Suprapubic skin (tissue), 4 donors: ENCODE data around the gene S100A10. TPM values are rescaled to one million over a fixed set of nuclear protein-coding genes. Genes with fewer than 3 reads are reported as not detected.

ENCODE experiments used
- DNase-seq, 2 donors: peaks; one replicate each; pipeline ENCODE4 v3.0.0-alpha.2; 2019; ENCODE audit warnings: low spot score in 2 of 2
- H3K27ac ChIP-seq: fragments of 200-600 bp; sonication (generic); one replicate; pipeline ENCODE4 v1.5.1; 2019
- H3K27me3 ChIP-seq: fragments of 200-600 bp; sonication (generic); one replicate; pipeline ENCODE4 v1.5.1; 2019
- H3K36me3 ChIP-seq: fragments of 200-600 bp; sonication (generic); one replicate; pipeline ENCODE4 v1.5.1; 2019
- H3K4me1 ChIP-seq: fragments of 200-600 bp; sonication (generic); one replicate; pipeline ENCODE4 v1.5.1; 2019
- H3K4me3 ChIP-seq: fragments of 200-600 bp; sonication (generic); one replicate; pipeline ENCODE4 v1.5.1; 2019; ENCODE audit warnings: mild to moderate bottlenecking
- H3K9me3 ChIP-seq: fragments of 200-600 bp; sonication (generic); one replicate; pipeline ENCODE4 v1.5.1; 2019
- CTCF ChIP-seq, 2 donors: fragments of 200-600 bp in 1 of 2; fragments of 450-650 bp in 1 of 2; sonication (generic) in 1 of 2; IDR thresholded peaks; one replicate each; pipeline ENCODE4 v1.5.1; 2016 to 2019; ENCODE audit warnings: antibody characterized with exemption in 2 of 2, mild to moderate bottlenecking in 1 of 2, moderate library complexity in 1 of 2
- EP300 ChIP-seq: sonication (generic); formaldehyde crosslinking; IDR thresholded peaks from one replicate; pipeline ENCODE4 v1.6.1; 2017; ENCODE audit warnings: antibody characterized with exemption
- POLR2A ChIP-seq, 2 donors: fragments of 450-650 bp; IDR thresholded peaks; one replicate each; pipeline ENCODE4 v1.6.1; 2017; ENCODE audit warnings: antibody characterized with exemption in 2 of 2, mild to moderate bottlenecking in 2 of 2, moderate library complexity in 2 of 2
- POLR2AphosphoS5 ChIP-seq, 3 donors: sonication (generic); formaldehyde crosslinking; IDR thresholded peaks; one replicate each; pipeline ENCODE4 v1.6.1; 2017; ENCODE audit warnings: antibody characterized with exemption in 3 of 3
- WGBS: methylation state at CpG from one replicate; pipeline ENCODE4 v1.1.5; 2018; 5-methylcytosine and 5-hydroxymethylcytosine counted together
- total RNA-seq, 4 donors: library from RNA; depleted of rRNA; stranded (reverse); fragments of >200 nt; gene quantifications; one replicate each; pipeline ENCODE4 v1.1.0, GENCODE V29; 2016

Gene S100A10
- total RNA-seq, 4 donors from 2014 or later: 109 to 247 (median 171) TPM

GRCh38 chr1:152036267-152037216, 42.9 kb upstream of the S100A10 start, which contains the start of gene S100A11:
TSS of gene S100A11 (minus strand) at chr1:152037004. CDS start at chr1:152036915, 89 bp downstream.
- no peaks in the 10 kb centered on the region for H3K27me3 ChIP-seq
- H3K4me3 ChIP-seq: peak within 1 kb of the TSS; percentile 76
- DNase-seq: peak; percentile 95 to 97
- H3K27ac ChIP-seq: peak within 1 kb of the TSS; percentile 96
- no peaks in the 10 kb centered on the region for H3K9me3 ChIP-seq
- under 1% methylated on average over 51 of the region's 53 CpGs for WGBS
- peaks cover 44% of the 10 kb centered on the region for H3K4me1 ChIP-seq
- H3K36me3 ChIP-seq: peaks cover 25% of the 10 kb centered on the region
- TF ChIP-seq EP300 (no peak), POLR2A (IDR thresholded peaks at IDR 0.05) (peak; percentile 94 to 95), POLR2AphosphoS5 (IDR thresholded peaks at IDR 0.05) (peak; percentile 60 to 88 (median 73)), CTCF (IDR thresholded peaks at IDR 0.05) (no peak)

GRCh38 chr1:152035539-152036266, 42.0 kb upstream of the S100A10 start:
- H3K27me3 ChIP-seq: no peaks in the 10 kb centered on the region
- H3K9me3 ChIP-seq: no peaks in the 10 kb centered on the region
- WGBS: 2% methylated on average over 17 of the region's 17 CpGs
- H3K27ac ChIP-seq: peak overlapping the region; percentile 96
- no peak for TF ChIP-seq POLR2AphosphoS5 (IDR thresholded peaks at IDR 0.05)
- TF ChIP-seq CTCF (IDR thresholded peaks at IDR 0.05): no peak
- TF ChIP-seq POLR2A (IDR thresholded peaks at IDR 0.05): no peak
- TF ChIP-seq EP300: no peak
- H3K36me3 ChIP-seq: peaks cover 33% of the 10 kb centered on the region
- DNase-seq: no peak
- peaks cover 44% of the 10 kb centered on the region for H3K4me1 ChIP-seq
- H3K4me3 ChIP-seq: peak overlapping the region; percentile 76

- peak in 1 of 2 donors; percentile 78 for DNase-seq
- Histone ChIP-seq H3K36me3 (peaks cover 36% of the 10 kb centered on the region), H3K27ac (peak overlapping the region; percentile 96), H3K4me1 (peaks cover 44% of the 10 kb centered on the region), H3K4me3 (peak overlapping the region; percentile 76), H3K27me3 (no peaks in the 10 kb centered on the region), H3K9me3 (no peaks in the 10 kb centered on the region)
- TF ChIP-seq EP300: no peak
- peak; percentile 74 to 76 for TF ChIP-seq CTCF (IDR thresholded peaks at IDR 0.05)
- TF ChIP-seq POLR2A (IDR thresholded peaks at IDR 0.05): peak in 1 of 2 donors; percentile 23
- peak in 1 of 3 donors; percentile 6 for TF ChIP-seq POLR2AphosphoS5 (IDR thresholded peaks at IDR 0.05)
- 2% methylated on average over 8 of the region's 8 CpGs for WGBS
Observed at GRCh38 chr1:152034654-152035538, 41.2 kb upstream of the S100A10 start.

- peaks cover 36% of the 10 kb centered on the region for H3K36me3 ChIP-seq
- no peaks in the 10 kb centered on the region for H3K9me3 ChIP-seq
- peaks cover 44% of the 10 kb centered on the region for H3K4me1 ChIP-seq
- TF ChIP-seq POLR2A (IDR thresholded peaks at IDR 0.05) (no peak), CTCF (IDR thresholded peaks at IDR 0.05) (no peak), EP300 (no peak), POLR2AphosphoS5 (IDR thresholded peaks at IDR 0.05) (no peak)
- WGBS: 17% methylated on average over 1 of the region's 1 CpG
- H3K27ac ChIP-seq: peak overlapping the region; percentile 96
- H3K4me3 ChIP-seq: peak overlapping the region; percentile 76
- no peaks in the 10 kb centered on the region for H3K27me3 ChIP-seq
- DNase-seq: no peak
Observed at GRCh38 chr1:152034324-152034653, 40.6 kb upstream of the S100A10 start.
